SK-N-SH treated with all-trans-retinoic acid at 6 μM for 48 hours (cell line): ENCODE data around the gene RRBP1.

ENCODE experiments used
- ATAC-seq: fragments of 200-7000 bp; cut with Tn5 transposase; 3 replicates; pipeline ENCODE4 v1.9.1; 2020; ENCODE audit warnings: mild to moderate bottlenecking, moderate library complexity
- ARNTL ChIP-seq: fragments of 450-650 bp; formaldehyde crosslinking; IDR thresholded peaks from 2 replicates; pipeline ENCODE4 v1.5.0; 2020; ENCODE audit warnings: low read depth, mild to moderate bottlenecking, moderate library complexity, borderline replicate concordance
- BACH2 ChIP-seq: fragments of 250-450 bp; sonication (Bioruptor Pico); IDR thresholded peaks from 2 replicates; pipeline ENCODE4 v1.9.0; 2021; ENCODE audit warnings: mild to moderate bottlenecking, borderline replicate concordance
- CSDC2 ChIP-seq: fragments of 250-450 bp; sonication (Bioruptor Pico); IDR thresholded peaks from 2 replicates; pipeline ENCODE4 v1.5.0; 2020; ENCODE audit warnings: mild to moderate bottlenecking, moderate library complexity
- ESRRG ChIP-seq: fragments of 250-450 bp; sonication (Bioruptor Pico); IDR thresholded peaks from 2 replicates; pipeline ENCODE4 v1.6.1; 2021; ENCODE audit warnings: mild to moderate bottlenecking
- GLIS3 ChIP-seq: fragments of 250-450 bp; sonication (Bioruptor Pico); IDR thresholded peaks from 2 replicates; pipeline ENCODE4 v1.5.0; 2020; ENCODE audit warnings: mild to moderate bottlenecking, moderate library complexity
- ISL1 ChIP-seq: fragments of 250-450 bp; sonication (Bioruptor Pico); IDR thresholded peaks from 2 replicates; pipeline ENCODE4 v2.1.2; 2022; ENCODE audit warnings: mild to moderate bottlenecking, moderate library complexity
- OSR1 ChIP-seq: fragments of 250-450 bp; sonication (Bioruptor Pico); IDR thresholded peaks from 2 replicates; pipeline ENCODE4 v1.8.0; 2022; ENCODE audit warnings: moderate library complexity, mild to moderate bottlenecking, inconsistent platforms
- PPARA ChIP-seq: fragments of 250-450 bp; sonication (Bioruptor Pico); IDR thresholded peaks from 2 replicates; pipeline ENCODE4 v1.5.0; 2020; ENCODE audit warnings: mild to moderate bottlenecking, borderline replicate concordance
- RARB ChIP-seq: fragments of 250-450 bp; sonication (Bioruptor Pico); IDR thresholded peaks from 2 replicates; pipeline ENCODE4 v1.8.0; 2021; ENCODE audit warnings: mild to moderate bottlenecking, moderate library complexity
- SNAI2 ChIP-seq: fragments of 250-450 bp; sonication (Bioruptor Pico); IDR thresholded peaks from 2 replicates; pipeline ENCODE4 v1.5.0; 2020; ENCODE audit warnings: mild to moderate bottlenecking, moderate library complexity
- TCF4 ChIP-seq: fragments of 250-450 bp; sonication (Bioruptor Pico); IDR thresholded peaks from 2 replicates; pipeline ENCODE4 v1.8.0; 2021; ENCODE audit warnings: mild to moderate bottlenecking, moderate library complexity, borderline replicate concordance
- TOX ChIP-seq: fragments of 250-450 bp; sonication (Bioruptor Pico); IDR thresholded peaks from 2 replicates; pipeline ENCODE4 v1.8.0; 2021; ENCODE audit warnings: mild to moderate bottlenecking, moderate library complexity, borderline replicate concordance
- ZC3H10 ChIP-seq: fragments of 250-450 bp; sonication (Bioruptor Pico); IDR thresholded peaks from 2 replicates; pipeline ENCODE4 v1.5.1; 2021; ENCODE audit warnings: mild to moderate bottlenecking, moderate library complexity
- ZFP3 ChIP-seq: fragments of 250-450 bp; sonication (Bioruptor Pico); IDR thresholded peaks from 2 replicates; pipeline ENCODE4 v1.5.0; 2020; ENCODE audit warnings: mild to moderate bottlenecking, moderate library complexity
- ZFP30 ChIP-seq: fragments of 450-650 bp; formaldehyde crosslinking; IDR thresholded peaks from 2 replicates; pipeline ENCODE4 v1.5.0; 2022; ENCODE audit warnings: mild to moderate bottlenecking, moderate library complexity
- ZNF565 ChIP-seq: fragments of 450-650 bp; formaldehyde crosslinking; conservative IDR thresholded peaks from 2 replicates; pipeline ENCODE4 v1.5.0; 2020; ENCODE audit warnings: low read depth, mild to moderate bottlenecking, moderate library complexity
- ZNF70 ChIP-seq: fragments of 450-650 bp; formaldehyde crosslinking; IDR thresholded peaks from 2 replicates; pipeline ENCODE4 v1.5.0; 2020; ENCODE audit warnings: mild to moderate bottlenecking, moderate library complexity
- ZNF8 ChIP-seq: fragments of 450-650 bp; formaldehyde crosslinking; IDR thresholded peaks from 2 replicates; pipeline ENCODE4 v1.5.0; 2020; ENCODE audit warnings: mild to moderate bottlenecking, moderate library complexity
- TF ChIP-seq, protein P1 (sequence below): fragments of 250-450 bp; sonication (Bioruptor Pico); IDR thresholded peaks from 2 replicates; pipeline ENCODE4 v1.8.0; 2021; ENCODE audit warnings: low read depth, mild to moderate bottlenecking, moderate library complexity, borderline replicate concordance
- TF ChIP-seq, protein P2 (sequence below): fragments of 250-450 bp; sonication (Bioruptor Pico); IDR thresholded peaks from 2 replicates; pipeline ENCODE4 v1.5.0; 2020; ENCODE audit warnings: mild to moderate bottlenecking, moderate library complexity
- TF ChIP-seq, protein P3 (sequence below): fragments of 250-450 bp; sonication (Bioruptor Pico); IDR thresholded peaks from 2 replicates; pipeline ENCODE4 v1.5.1; 2021; ENCODE audit warnings: mild to moderate bottlenecking, moderate library complexity
- TF ChIP-seq, protein P4 (sequence below): fragments of 250-450 bp; sonication (Bioruptor Pico); IDR thresholded peaks from 2 replicates; pipeline ENCODE4 v1.5.1; 2020; ENCODE audit warnings: low read depth, mild to moderate bottlenecking, moderate library complexity

RRBP1 gene

DNA sequence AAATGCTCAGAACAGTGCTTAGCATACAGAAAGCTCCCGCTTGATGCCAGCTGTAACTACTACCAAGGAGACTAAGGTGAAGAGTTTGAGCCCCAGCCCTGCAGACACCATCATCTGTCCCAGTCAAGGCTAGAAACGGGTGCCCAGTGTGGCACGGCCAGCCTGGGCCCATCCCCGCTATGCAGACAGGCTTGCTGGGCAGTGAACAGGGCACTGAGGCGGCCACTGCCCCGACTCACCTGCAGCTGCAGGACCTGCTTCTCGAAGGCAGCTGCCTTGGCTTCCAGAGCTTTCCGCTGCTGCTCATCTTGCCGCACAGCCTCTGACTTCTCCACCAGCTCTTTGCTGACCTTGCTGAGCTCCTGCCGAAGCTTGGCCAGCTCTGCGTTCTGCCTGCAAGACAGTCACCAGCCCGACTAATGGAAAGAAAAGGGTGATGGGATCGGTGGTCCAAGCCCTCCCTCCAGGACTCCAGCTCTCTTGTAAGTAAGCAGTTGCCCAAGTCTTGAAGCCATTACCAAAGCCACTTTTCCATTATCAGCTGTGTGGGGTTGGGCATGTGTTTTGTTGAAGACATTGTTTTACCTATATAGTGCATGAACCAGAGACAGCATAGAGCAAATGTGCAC lies 48.7 kb downstream of the RRBP1 start:
- TF ChIP-seq OSR1 (CRISPR knock-in tag) (no peak), ZNF70 (no peak), TCF4 (CRISPR knock-in tag) (no peak), ESRRG (CRISPR knock-in tag) (no peak), ZFP3 (CRISPR knock-in tag) (no peak), PPARA (CRISPR knock-in tag) (no peak), TOX (no peak)
- TF ChIP-seq, all 23 proteins: peak for 0
- ATAC-seq = no peak

DNA sequence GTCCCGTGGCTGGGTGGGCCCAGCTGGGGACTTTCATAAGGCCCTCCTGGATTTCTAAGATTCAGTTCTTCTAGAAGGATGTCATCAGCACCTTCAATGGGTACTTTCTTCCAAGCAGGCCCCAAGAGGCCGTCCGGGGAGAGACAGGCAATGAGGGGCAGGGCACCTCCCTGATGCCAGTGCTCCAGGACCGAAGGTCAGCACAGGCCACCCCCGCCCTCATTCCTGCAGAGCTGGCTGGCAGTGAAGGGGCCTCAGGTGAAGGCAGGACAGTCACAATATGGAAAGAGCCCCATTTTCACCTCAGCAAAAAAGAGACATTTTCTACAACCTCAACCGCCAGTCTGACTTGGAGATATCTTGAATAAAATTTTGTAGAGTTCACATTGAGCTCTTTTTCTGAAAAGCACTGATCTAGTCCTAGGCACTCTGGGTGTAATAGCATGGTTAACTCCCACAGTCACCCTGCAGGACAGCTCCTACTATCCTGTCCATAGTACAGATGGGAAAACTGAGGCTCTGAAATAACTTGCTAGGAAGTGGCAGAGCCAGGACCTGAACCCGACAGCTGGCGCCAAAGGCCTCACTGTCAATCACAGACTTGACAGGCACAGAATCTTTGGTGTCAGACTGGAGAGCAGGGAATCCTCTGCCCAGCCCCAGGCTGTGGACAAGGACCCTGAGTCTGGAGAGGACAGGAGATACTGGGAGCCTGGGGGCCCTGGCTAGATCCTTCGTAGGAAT lies 50.3 kb downstream of the RRBP1 start:
- TF ChIP-seq, protein P1, sequence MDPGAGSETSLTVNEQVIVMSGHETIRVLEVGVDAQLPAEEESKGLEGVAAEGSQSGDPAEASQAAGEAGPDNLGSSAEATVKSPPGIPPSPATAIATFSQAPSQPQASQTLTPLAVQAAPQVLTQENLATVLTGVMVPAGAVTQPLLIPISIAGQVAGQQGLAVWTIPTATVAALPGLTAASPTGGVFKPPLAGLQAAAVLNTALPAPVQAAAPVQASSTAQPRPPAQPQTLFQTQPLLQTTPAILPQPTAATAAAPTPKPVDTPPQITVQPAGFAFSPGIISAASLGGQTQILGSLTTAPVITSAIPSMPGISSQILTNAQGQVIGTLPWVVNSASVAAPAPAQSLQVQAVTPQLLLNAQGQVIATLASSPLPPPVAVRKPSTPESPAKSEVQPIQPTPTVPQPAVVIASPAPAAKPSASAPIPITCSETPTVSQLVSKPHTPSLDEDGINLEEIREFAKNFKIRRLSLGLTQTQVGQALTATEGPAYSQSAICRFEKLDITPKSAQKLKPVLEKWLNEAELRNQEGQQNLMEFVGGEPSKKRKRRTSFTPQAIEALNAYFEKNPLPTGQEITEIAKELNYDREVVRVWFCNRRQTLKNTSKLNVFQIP = no peak
- TF ChIP-seq CSDC2 (CRISPR knock-in tag) = no peak
- TF ChIP-seq, protein P2, sequence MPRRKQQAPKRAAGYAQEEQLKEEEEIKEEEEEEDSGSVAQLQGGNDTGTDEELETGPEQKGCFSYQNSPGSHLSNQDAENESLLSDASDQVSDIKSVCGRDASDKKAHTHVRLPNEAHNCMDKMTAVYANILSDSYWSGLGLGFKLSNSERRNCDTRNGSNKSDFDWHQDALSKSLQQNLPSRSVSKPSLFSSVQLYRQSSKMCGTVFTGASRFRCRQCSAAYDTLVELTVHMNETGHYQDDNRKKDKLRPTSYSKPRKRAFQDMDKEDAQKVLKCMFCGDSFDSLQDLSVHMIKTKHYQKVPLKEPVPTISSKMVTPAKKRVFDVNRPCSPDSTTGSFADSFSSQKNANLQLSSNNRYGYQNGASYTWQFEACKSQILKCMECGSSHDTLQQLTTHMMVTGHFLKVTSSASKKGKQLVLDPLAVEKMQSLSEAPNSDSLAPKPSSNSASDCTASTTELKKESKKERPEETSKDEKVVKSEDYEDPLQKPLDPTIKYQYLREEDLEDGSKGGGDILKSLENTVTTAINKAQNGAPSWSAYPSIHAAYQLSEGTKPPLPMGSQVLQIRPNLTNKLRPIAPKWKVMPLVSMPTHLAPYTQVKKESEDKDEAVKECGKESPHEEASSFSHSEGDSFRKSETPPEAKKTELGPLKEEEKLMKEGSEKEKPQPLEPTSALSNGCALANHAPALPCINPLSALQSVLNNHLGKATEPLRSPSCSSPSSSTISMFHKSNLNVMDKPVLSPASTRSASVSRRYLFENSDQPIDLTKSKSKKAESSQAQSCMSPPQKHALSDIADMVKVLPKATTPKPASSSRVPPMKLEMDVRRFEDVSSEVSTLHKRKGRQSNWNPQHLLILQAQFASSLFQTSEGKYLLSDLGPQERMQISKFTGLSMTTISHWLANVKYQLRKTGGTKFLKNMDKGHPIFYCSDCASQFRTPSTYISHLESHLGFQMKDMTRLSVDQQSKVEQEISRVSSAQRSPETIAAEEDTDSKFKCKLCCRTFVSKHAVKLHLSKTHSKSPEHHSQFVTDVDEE (CRISPR knock-in tag) = no peak
- TF ChIP-seq ZNF565 (CRISPR knock-in tag) = no peak
- TF ChIP-seq ZFP30 (CRISPR knock-in tag) = no peak
- TF ChIP-seq BACH2 = no peak
- TF ChIP-seq TOX = no peak
- TF ChIP-seq ESRRG (CRISPR knock-in tag) = no peak
- TF ChIP-seq ZNF70 = no peak
- no peak for TF ChIP-seq OSR1 (CRISPR knock-in tag)
- no peak for TF ChIP-seq GLIS3 (CRISPR knock-in tag)
- no peak for TF ChIP-seq ARNTL (CRISPR knock-in tag)
- no peak for TF ChIP-seq ISL1 (CRISPR knock-in tag)
- TF ChIP-seq ZFP3 (CRISPR knock-in tag) = no peak
- TF ChIP-seq, protein P3, sequence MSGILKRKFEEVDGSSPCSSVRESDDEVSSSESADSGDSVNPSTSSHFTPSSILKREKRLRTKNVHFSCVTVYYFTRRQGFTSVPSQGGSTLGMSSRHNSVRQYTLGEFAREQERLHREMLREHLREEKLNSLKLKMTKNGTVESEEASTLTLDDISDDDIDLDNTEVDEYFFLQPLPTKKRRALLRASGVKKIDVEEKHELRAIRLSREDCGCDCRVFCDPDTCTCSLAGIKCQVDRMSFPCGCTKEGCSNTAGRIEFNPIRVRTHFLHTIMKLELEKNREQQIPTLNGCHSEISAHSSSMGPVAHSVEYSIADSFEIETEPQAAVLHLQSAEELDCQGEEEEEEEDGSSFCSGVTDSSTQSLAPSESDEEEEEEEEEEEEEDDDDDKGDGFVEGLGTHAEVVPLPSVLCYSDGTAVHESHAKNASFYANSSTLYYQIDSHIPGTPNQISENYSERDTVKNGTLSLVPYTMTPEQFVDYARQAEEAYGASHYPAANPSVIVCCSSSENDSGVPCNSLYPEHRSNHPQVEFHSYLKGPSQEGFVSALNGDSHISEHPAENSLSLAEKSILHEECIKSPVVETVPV (CRISPR knock-in tag) = no peak
- no peak for ATAC-seq

DNA sequence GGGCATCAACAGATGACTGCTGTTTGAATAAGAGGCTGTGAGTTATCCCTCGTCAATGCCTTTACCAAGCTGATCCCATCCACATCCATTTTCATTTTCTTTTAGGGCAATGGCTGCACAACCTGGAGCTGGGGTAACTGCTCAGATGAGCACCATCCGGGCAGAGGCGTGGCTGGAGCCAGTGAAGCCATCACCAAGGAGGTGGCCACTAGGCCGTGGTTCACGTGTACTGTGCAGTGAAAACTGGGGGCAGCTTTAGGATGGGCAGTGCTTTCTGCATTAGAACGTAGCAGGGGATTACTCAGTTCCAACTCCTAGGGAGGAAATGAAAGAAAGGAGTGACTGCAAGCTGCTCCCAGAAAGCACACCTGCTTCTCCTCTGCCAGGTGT lies 51.2 kb downstream of the RRBP1 start:
- no peak for TF ChIP-seq OSR1 (CRISPR knock-in tag)
- no peak for TF ChIP-seq RARB (CRISPR knock-in tag)
- no peak for TF ChIP-seq TOX
- no peak for TF ChIP-seq ZC3H10 (CRISPR knock-in tag)
- TF ChIP-seq, protein P4, sequence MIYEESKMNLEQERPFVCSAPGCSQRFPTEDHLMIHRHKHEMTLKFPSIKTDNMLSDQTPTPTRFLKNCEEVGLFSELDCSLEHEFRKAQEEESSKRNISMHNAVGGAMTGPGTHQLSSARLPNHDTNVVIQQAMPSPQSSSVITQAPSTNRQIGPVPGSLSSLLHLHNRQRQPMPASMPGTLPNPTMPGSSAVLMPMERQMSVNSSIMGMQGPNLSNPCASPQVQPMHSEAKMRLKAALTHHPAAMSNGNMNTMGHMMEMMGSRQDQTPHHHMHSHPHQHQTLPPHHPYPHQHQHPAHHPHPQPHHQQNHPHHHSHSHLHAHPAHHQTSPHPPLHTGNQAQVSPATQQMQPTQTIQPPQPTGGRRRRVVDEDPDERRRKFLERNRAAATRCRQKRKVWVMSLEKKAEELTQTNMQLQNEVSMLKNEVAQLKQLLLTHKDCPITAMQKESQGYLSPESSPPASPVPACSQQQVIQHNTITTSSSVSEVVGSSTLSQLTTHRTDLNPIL (CRISPR knock-in tag) = no peak
- no peak for TF ChIP-seq ZFP30 (CRISPR knock-in tag)
- TF ChIP-seq, protein P3 (CRISPR knock-in tag) = no peak
- TF ChIP-seq ARNTL (CRISPR knock-in tag) = no peak
- no peak for TF ChIP-seq TCF4 (CRISPR knock-in tag)
- TF ChIP-seq, protein P2 (CRISPR knock-in tag) = no peak
- no peak for TF ChIP-seq ZNF70
- TF ChIP-seq GLIS3 (CRISPR knock-in tag) = no peak
- no peak for TF ChIP-seq ZNF565 (CRISPR knock-in tag)
- no peak for TF ChIP-seq CSDC2 (CRISPR knock-in tag)
- no peak for TF ChIP-seq ISL1 (CRISPR knock-in tag)
- no peak for TF ChIP-seq ZNF8 (CRISPR knock-in tag)
- TF ChIP-seq, protein P1 = no peak
- no peak for TF ChIP-seq PPARA (CRISPR knock-in tag)
- TF ChIP-seq ESRRG (CRISPR knock-in tag) = no peak
- no peak for TF ChIP-seq SNAI2 (CRISPR knock-in tag)
- no peak for ATAC-seq
